Subcutaneous abdominal adipose tissue (tissue), 5 donors: ENCODE results near the gene HTR1E.

ENCODE experiments used
- H3K27ac ChIP-seq: one replicate; pipeline ENCODE4 v1.7.0; 2013; ENCODE audit warnings: low read depth, mild to moderate bottlenecking, inconsistent platforms, low read length, moderate library complexity
- H3K27me3 ChIP-seq, 5 donors: one replicate each; pipeline ENCODE4 v1.7.0; 2013; ENCODE audit warnings: low read length in 5 of 5, inconsistent platforms in 1 of 5; ENCODE audit not compliant: control insufficient read depth in 5 of 5, insufficient read depth in 4 of 5
- H3K36me3 ChIP-seq, 5 donors: one replicate each; pipeline ENCODE4 v1.7.0; 2013; ENCODE audit warnings: low read length in 5 of 5; ENCODE audit not compliant: control insufficient read depth in 5 of 5, insufficient read depth in 5 of 5
- H3K4me1 ChIP-seq, 5 donors: one replicate each; pipeline ENCODE4 v1.7.0; 2013; ENCODE audit warnings: low read length in 5 of 5, mild to moderate bottlenecking in 3 of 5, moderate library complexity in 1 of 5; ENCODE audit not compliant: control insufficient read depth in 5 of 5, insufficient read depth in 5 of 5
- H3K4me3 ChIP-seq, 5 donors: one replicate each; pipeline ENCODE4 v1.7.0; 2013; ENCODE audit warnings: low read length in 5 of 5, low read depth in 1 of 5
- H3K9ac ChIP-seq, 5 donors: one replicate each; pipeline ENCODE4 v1.7.0; 2013; ENCODE audit warnings: low read length in 5 of 5, mild to moderate bottlenecking in 4 of 5, moderate library complexity in 3 of 5
- H3K9me3 ChIP-seq, 5 donors: one replicate each; pipeline ENCODE4 v1.7.0; 2013; ENCODE audit warnings: low read length in 5 of 5; ENCODE audit not compliant: control insufficient read depth in 5 of 5
- donor health status: healthy.
- donor health status: healthy.
- donor health status: healthy.
- donor health status: healthy.
- donor health status: healthy.

Gene HTR1E

GRCh38 chr6:87029711-87030314 is 92.5 kb downstream of the HTR1E start:
- peaks cover 0 to 6% (median 0%) of the 10 kb centered on the region in 5 donors for H3K9me3 ChIP-seq
- peaks cover 0 to 3% (median 0%) of the 10 kb centered on the region in 5 donors for H3K27me3 ChIP-seq
- no peaks in the 10 kb centered on the region for H3K36me3 ChIP-seq
- no peak overlapping the region for H3K27ac ChIP-seq
- H3K9ac ChIP-seq = no peak overlapping the region
- H3K4me1 ChIP-seq = no peaks in the 10 kb centered on the region
- H3K4me3 ChIP-seq = no peak overlapping the region

DNA sequence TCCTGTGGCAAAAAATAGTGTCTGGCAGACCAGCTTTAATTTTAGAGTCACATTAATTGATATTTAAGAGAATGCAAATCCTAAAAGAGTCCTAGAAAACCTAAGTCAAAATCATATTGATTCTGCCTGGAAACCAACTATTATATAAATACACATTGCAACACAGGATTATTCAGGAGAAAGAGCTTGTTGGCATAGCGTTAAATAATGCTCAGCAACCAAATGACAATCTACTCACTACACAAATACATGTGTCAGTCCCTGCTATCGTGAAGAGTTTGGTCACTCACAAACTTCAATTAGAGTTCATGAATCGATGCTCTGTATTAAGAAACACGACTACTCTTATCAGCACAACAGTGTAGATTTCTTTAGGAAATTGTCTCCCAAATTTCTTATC is 103.4 kb downstream of the HTR1E start:
- Histone ChIP-seq H3K27ac (no peak overlapping the region), H3K4me3 (no peak overlapping the region), H3K27me3 (peaks cover 0 to 4% (median 0%) of the 10 kb centered on the region in 5 donors), H3K9ac (no peak overlapping the region), H3K36me3 (no peaks in the 10 kb centered on the region), H3K4me1 (no peaks in the 10 kb centered on the region), H3K9me3 (no peaks in the 10 kb centered on the region)

GRCh38 chr6:87045521-87046075 is 108.3 kb downstream of the HTR1E start:
- no peak overlapping the region for H3K27ac ChIP-seq
- H3K9ac ChIP-seq = no peak overlapping the region
- H3K36me3 ChIP-seq = no peaks in the 10 kb centered on the region
- no peaks in the 10 kb centered on the region for H3K4me1 ChIP-seq
- peaks cover 0 to 4% (median 0%) of the 10 kb centered on the region in 5 donors for H3K27me3 ChIP-seq
- no peak overlapping the region for H3K4me3 ChIP-seq
- no peaks in the 10 kb centered on the region for H3K9me3 ChIP-seq

GRCh38 chr6:87049779-87050178 is 112.5 kb downstream of the HTR1E start:
- Histone ChIP-seq H3K9me3 (no peaks in the 10 kb centered on the region), H3K27me3 (no peaks in the 10 kb centered on the region), H3K4me3 (no peak overlapping the region), H3K27ac (no peak overlapping the region), H3K36me3 (no peaks in the 10 kb centered on the region), H3K4me1 (no peaks in the 10 kb centered on the region), H3K9ac (no peak overlapping the region)

GRCh38 chr6:87053312-87053711 is 116.0 kb downstream of the HTR1E start:
- no peaks in the 10 kb centered on the region for H3K9me3 ChIP-seq
- H3K9ac ChIP-seq = no peak overlapping the region
- no peaks in the 10 kb centered on the region for H3K27me3 ChIP-seq
- no peak overlapping the region for H3K27ac ChIP-seq
- no peak overlapping the region for H3K4me3 ChIP-seq
- H3K36me3 ChIP-seq = no peaks in the 10 kb centered on the region
- no peaks in the 10 kb centered on the region for H3K4me1 ChIP-seq

DNA sequence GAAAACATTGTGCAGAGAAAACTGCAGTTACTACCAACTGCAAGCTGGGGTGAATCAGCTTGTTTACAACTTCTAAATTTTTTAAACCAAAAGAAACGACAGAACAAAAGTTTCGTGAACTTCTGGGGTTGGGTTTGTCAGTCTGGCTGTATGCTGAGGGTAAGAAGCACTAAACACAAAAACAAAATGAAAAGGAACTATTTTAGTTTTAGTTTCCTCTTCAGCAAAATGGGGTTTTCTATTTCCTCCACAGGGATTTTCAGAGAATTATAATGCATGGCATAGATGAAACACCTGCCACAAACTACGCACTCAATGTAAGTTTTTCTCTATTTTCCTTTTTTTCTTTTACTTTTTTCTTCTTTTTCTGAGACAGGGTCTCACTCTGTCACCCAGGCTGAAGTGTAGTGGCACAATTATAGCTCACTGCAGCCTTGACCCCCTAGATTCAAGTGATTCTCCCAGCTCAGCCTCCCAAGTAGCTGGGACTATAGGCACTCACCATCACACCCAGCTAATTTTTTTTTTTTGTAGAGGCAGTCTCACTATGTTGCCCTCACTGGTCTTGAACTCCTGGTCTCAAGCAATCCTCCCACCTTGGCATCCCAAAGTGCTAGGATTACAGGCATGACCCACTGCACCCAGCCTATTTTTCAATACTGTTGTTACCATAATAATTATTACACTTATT is 117.0 kb downstream of the HTR1E start:
- Histone ChIP-seq H3K9me3 (no peaks in the 10 kb centered on the region), H3K27me3 (no peaks in the 10 kb centered on the region), H3K9ac (no peak overlapping the region), H3K4me3 (no peak overlapping the region), H3K36me3 (no peaks in the 10 kb centered on the region), H3K27ac (no peak overlapping the region), H3K4me1 (no peaks in the 10 kb centered on the region)

GRCh38 chr6:87059943-87060342 is 122.6 kb downstream of the HTR1E start:
- H3K36me3 ChIP-seq = no peaks in the 10 kb centered on the region
- H3K9ac ChIP-seq = no peak overlapping the region
- H3K4me3 ChIP-seq = no peak overlapping the region
- no peaks in the 10 kb centered on the region for H3K27me3 ChIP-seq
- H3K4me1 ChIP-seq = no peaks in the 10 kb centered on the region
- no peaks in the 10 kb centered on the region for H3K9me3 ChIP-seq
- H3K27ac ChIP-seq = no peak overlapping the region

DNA sequence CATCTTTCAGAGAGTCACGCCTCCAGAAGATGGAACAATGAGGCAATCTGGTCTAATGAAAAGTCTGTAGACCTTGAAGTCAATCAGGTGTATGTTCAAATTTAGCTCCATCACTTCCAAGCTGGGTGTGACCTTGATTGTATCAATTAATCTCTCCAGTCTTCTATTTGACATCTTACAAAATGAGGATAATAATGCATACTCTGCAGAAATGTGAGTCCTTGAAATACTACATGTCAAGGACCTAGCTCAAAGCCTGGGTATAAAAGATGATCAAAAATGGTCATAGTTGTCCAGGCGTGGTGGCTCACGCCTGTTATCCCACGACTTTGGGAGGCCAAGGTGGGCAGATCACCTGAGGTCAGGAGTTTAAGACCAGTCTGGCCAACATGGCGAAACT is 127.8 kb downstream of the HTR1E start:
- H3K9me3 ChIP-seq = no peaks in the 10 kb centered on the region
- H3K9ac ChIP-seq = no peak overlapping the region
- no peaks in the 10 kb centered on the region for H3K36me3 ChIP-seq
- H3K27me3 ChIP-seq = peaks cover 0 to 4% (median 0%) of the 10 kb centered on the region in 5 donors
- H3K4me1 ChIP-seq = peaks cover 0 to 5% (median 0%) of the 10 kb centered on the region in 5 donors
- no peak overlapping the region for H3K27ac ChIP-seq
- H3K4me3 ChIP-seq = no peak overlapping the region
